GM23338 (cell line): ENCODE data around the gene MASP2. TPM values are rescaled to one million over a fixed set of nuclear protein-coding genes. Genes with fewer than 3 reads are reported as not detected.

ENCODE experiments used
- ATAC-seq: fragments of 200-7000 bp; cut with Tn5 transposase; 3 replicates; pipeline ENCODE4 v1.9.1; 2020
- DNase-seq: peaks from one replicate; pipeline ENCODE4 v3.0.0-alpha.2; 2015; ENCODE audit warnings: low spot score
- H2AFZ ChIP-seq: fragments of 200-600 bp; sonication (generic); 2 replicates; pipeline ENCODE4 v1.8.0; 2016; ENCODE audit warnings: antibody characterized with exemption, mild to moderate bottlenecking, moderate library complexity
- H3F3A ChIP-seq: fragments of 200-600 bp; sonication (generic); replicated peaks from 2 replicates; pipeline ENCODE4 v1.8.0; 2017; ENCODE audit warnings: antibody characterized with exemption, mixed run types, low read depth
- H3K27ac ChIP-seq: fragments of 200-600 bp; sonication (generic); 2 replicates; pipeline ENCODE4 v1.6.1; 2016; ENCODE audit warnings: low read depth
- H3K27me3 ChIP-seq: fragments of 200-600 bp; sonication (generic); 2 replicates; pipeline ENCODE4 v1.8.0; 2016; ENCODE audit warnings: mild to moderate bottlenecking, mixed run types, moderate library complexity; ENCODE audit not compliant: insufficient read depth
- H3K36me3 ChIP-seq: fragments of 200-600 bp; sonication (generic); 2 replicates; pipeline ENCODE4 v1.8.0; 2016; ENCODE audit warnings: mild to moderate bottlenecking; ENCODE audit not compliant: insufficient read depth
- H3K4me1 ChIP-seq: fragments of 200-600 bp; sonication (generic); 2 replicates; pipeline ENCODE4 v1.8.0; 2016; ENCODE audit warnings: mild to moderate bottlenecking, moderate library complexity; ENCODE audit not compliant: insufficient read depth
- H3K4me2 ChIP-seq: fragments of 200-600 bp; sonication (generic); 2 replicates; pipeline ENCODE4 v1.7.1; 2017; ENCODE audit warnings: mixed run types
- H3K4me3 ChIP-seq: fragments of 200-600 bp; sonication (generic); 2 replicates; pipeline ENCODE4 v1.6.1; 2016; ENCODE audit warnings: mixed run types
- H3K79me2 ChIP-seq: fragments of 200-600 bp; sonication (generic); replicated peaks from 2 replicates; pipeline ENCODE4 v1.8.0; 2017; ENCODE audit warnings: mild to moderate bottlenecking; ENCODE audit not compliant: insufficient read depth
- H3K9me2 ChIP-seq: fragments of 200-600 bp; sonication (generic); 2 replicates; pipeline ENCODE4 v1.8.0; 2017; ENCODE audit not compliant: insufficient read depth
- H4K20me1 ChIP-seq: fragments of 200-600 bp; sonication (generic); replicated peaks from 2 replicates; pipeline ENCODE4 v1.8.0; 2017; ENCODE audit warnings: mild to moderate bottlenecking; ENCODE audit not compliant: insufficient read depth
- H3K27ac Mint-ChIP-seq: 2 replicates; pipeline ENCODE4 v1.8.0; 2020; ENCODE audit warnings: inconsistent platforms, mild to moderate bottlenecking, moderate library complexity, mixed read lengths
- H3K27me3 Mint-ChIP-seq: 3 replicates; pipeline ENCODE4 v1.8.0; 2022; ENCODE audit warnings: low read depth, mild to moderate bottlenecking, moderate library complexity, mixed read lengths, inconsistent platforms; ENCODE audit not compliant: insufficient read depth, poor library complexity
- H3K36me3 Mint-ChIP-seq: 3 replicates; pipeline ENCODE4 v1.8.0; 2021; ENCODE audit warnings: low read depth, mild to moderate bottlenecking, inconsistent platforms, moderate library complexity, mixed read lengths
- H3K4me1 Mint-ChIP-seq: 3 replicates; pipeline ENCODE4 v1.8.0; 2020; ENCODE audit warnings: mild to moderate bottlenecking, inconsistent platforms, mixed read lengths
- H3K4me3 Mint-ChIP-seq: 3 replicates; pipeline ENCODE4 v1.8.0; 2021; ENCODE audit warnings: moderate library complexity, mild to moderate bottlenecking, inconsistent platforms, mixed read lengths
- H3K9me3 Mint-ChIP-seq: 3 replicates; pipeline ENCODE4 v1.8.0; 2020; ENCODE audit warnings: moderate library complexity, mild to moderate bottlenecking, inconsistent platforms, mixed read lengths
- CREB1 ChIP-seq: fragments of 250-450 bp; sonication (Bioruptor Pico); IDR thresholded peaks from 2 replicates; pipeline ENCODE4 v1.5.0; 2020; ENCODE audit warnings: low read depth, mild to moderate bottlenecking, moderate library complexity
- EZH2 ChIP-seq: fragments of 200-600 bp; sonication (generic); IDR thresholded peaks from one replicate; pipeline ENCODE4 v1.8.0; 2017; ENCODE audit warnings: antibody characterized with exemption, mild to moderate bottlenecking, low read depth; ENCODE audit not compliant: unreplicated experiment
- EZH2phosphoT487 ChIP-seq: fragments of 200-600 bp; sonication (generic); IDR thresholded peaks from one replicate; pipeline ENCODE4 v1.8.1; 2018; ENCODE audit warnings: antibody characterized with exemption; ENCODE audit not compliant: unreplicated experiment
- JUNB ChIP-seq: IDR thresholded peaks from one replicate; pipeline ENCODE4 v1.6.1; 2016; ENCODE audit warnings: antibody characterized with exemption; ENCODE audit not compliant: unreplicated experiment
- NANOG ChIP-seq: IDR thresholded peaks from 2 replicates; pipeline ENCODE4 v1.6.1; 2016; ENCODE audit warnings: antibody characterized with exemption, borderline replicate concordance
- POLR2AphosphoS5 ChIP-seq: IDR thresholded peaks from 2 replicates; pipeline ENCODE4 v1.6.1; 2016; ENCODE audit warnings: antibody characterized with exemption, low read depth
- STAT1 ChIP-seq: IDR thresholded peaks from one replicate; pipeline ENCODE4 v1.6.1; 2016; ENCODE audit warnings: antibody characterized with exemption; ENCODE audit not compliant: unreplicated experiment
- ZNF114 ChIP-seq: fragments of 250-450 bp; sonication (Bioruptor Pico); IDR thresholded peaks from 2 replicates; pipeline ENCODE4 v1.5.0; 2020; ENCODE audit warnings: mild to moderate bottlenecking, moderate library complexity
- ZNF331 ChIP-seq: fragments of 250-450 bp; sonication (Bioruptor Pico); IDR thresholded peaks from 2 replicates; pipeline ENCODE4 v1.5.0; 2020; ENCODE audit warnings: low read depth, mild to moderate bottlenecking, moderate library complexity
- polyA plus RNA-seq: library from polyadenylated mRNA; unstranded; fragments of >200 nt; fragmentation: Nextera tagmentation; extraction: Ambion mirVana; gene quantifications from 2 replicates; pipeline ENCODE4 v1.2.1, GENCODE V29; 2016
- total RNA-seq: library from RNA; depleted of rRNA; stranded (reverse); fragments of >200 nt; shearing (Covaris generic); gene quantifications from 2 replicates; pipeline ENCODE4 v1.2.3, GENCODE V29; 2014
- TF ChIP-seq, protein P1 (sequence below): IDR thresholded peaks from one replicate; pipeline ENCODE4 v1.6.1; 2018; ENCODE audit warnings: antibody characterized with exemption; ENCODE audit not compliant: unreplicated experiment
- TF ChIP-seq, protein P2 (sequence below), 2 experiments: fragments of 200-600 bp in 1 of 2; sonication (generic) in 1 of 2; conservative IDR thresholded peaks; 2 replicates each; pipeline versions ENCODE4 v1.5.1 to v1.6.1; 2016 to 2017; ENCODE audit warnings: antibody characterized with exemption in 2 of 2, low read depth in 2 of 2, mild to moderate bottlenecking in 2 of 2, moderate library complexity in 1 of 2
- TF ChIP-seq, protein P3 (sequence below): IDR thresholded peaks from 2 replicates; pipeline ENCODE4 v1.6.1; 2016; ENCODE audit warnings: antibody characterized with exemption
- TF ChIP-seq, protein P4 (sequence below): fragments of 250-450 bp; sonication (Bioruptor Pico); IDR thresholded peaks from 2 replicates; pipeline ENCODE4 v1.5.0; 2020; ENCODE audit warnings: mild to moderate bottlenecking, moderate library complexity

The MASP2 gene
- total and polyA plus RNA-seq, 2 experiments from 2014 or later = 0.71 to 1.5 TPM

DNA sequence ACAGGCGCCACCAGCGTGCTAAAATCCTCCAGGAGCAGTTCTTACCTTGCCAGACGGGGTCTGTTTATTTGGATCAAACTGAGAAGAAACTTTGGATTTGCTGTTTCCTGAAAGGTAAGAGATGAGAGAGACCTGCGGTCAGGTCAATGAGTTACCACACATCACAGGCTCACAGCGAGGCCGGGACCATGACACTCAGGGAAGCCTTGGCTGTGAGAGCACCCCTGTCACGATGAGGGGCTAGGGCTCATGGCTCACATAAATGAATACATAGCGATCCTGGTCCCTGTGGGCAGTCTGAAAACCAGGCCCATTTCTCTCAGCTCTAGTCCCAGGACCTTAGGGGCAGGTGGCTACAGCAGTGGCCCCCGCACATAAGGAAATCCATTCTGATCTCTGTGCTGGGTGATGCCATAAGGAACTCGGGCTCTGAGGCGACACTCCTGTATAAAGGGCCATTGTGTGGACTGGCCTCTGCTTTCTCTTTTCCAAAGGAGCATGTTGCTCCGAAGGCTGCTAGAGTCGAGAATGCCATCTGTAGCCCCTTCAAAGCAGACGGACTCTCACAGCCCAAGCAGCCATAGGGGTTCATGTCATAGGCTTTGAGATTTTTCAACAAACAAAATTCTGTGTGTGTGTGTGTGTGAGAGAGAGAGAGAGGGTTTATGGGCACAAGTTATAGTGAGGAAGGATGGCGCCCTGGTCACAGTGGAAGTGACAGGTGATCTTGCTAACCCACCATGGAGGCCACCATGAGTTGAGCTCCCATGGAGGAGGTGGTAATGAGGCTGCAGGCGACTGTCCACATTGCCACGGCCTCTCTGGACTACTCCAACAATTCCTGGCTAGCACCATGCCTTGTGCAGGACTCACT, 21.8 kb upstream of the MASP2 start:
- no peak overlapping the region for H3K4me3 ChIP-seq
- H3K27me3 Mint-ChIP-seq = peaks cover 4% of the 10 kb centered on the region
- no peak overlapping the region for H3K27ac Mint-ChIP-seq
- TF ChIP-seq EZH2 (no peak), CREB1 (no peak), STAT1 (no peak), JUNB (no peak), ZNF114 (no peak), EZH2phosphoT487 (no peak), NANOG (no peak), ZNF331 (no peak), POLR2AphosphoS5 (no peak)
- TF ChIP-seq, protein P1, sequence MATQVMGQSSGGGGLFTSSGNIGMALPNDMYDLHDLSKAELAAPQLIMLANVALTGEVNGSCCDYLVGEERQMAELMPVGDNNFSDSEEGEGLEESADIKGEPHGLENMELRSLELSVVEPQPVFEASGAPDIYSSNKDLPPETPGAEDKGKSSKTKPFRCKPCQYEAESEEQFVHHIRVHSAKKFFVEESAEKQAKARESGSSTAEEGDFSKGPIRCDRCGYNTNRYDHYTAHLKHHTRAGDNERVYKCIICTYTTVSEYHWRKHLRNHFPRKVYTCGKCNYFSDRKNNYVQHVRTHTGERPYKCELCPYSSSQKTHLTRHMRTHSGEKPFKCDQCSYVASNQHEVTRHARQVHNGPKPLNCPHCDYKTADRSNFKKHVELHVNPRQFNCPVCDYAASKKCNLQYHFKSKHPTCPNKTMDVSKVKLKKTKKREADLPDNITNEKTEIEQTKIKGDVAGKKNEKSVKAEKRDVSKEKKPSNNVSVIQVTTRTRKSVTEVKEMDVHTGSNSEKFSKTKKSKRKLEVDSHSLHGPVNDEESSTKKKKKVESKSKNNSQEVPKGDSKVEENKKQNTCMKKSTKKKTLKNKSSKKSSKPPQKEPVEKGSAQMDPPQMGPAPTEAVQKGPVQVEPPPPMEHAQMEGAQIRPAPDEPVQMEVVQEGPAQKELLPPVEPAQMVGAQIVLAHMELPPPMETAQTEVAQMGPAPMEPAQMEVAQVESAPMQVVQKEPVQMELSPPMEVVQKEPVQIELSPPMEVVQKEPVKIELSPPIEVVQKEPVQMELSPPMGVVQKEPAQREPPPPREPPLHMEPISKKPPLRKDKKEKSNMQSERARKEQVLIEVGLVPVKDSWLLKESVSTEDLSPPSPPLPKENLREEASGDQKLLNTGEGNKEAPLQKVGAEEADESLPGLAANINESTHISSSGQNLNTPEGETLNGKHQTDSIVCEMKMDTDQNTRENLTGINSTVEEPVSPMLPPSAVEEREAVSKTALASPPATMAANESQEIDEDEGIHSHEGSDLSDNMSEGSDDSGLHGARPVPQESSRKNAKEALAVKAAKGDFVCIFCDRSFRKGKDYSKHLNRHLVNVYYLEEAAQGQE = no peak
- TF ChIP-seq, protein P2, sequence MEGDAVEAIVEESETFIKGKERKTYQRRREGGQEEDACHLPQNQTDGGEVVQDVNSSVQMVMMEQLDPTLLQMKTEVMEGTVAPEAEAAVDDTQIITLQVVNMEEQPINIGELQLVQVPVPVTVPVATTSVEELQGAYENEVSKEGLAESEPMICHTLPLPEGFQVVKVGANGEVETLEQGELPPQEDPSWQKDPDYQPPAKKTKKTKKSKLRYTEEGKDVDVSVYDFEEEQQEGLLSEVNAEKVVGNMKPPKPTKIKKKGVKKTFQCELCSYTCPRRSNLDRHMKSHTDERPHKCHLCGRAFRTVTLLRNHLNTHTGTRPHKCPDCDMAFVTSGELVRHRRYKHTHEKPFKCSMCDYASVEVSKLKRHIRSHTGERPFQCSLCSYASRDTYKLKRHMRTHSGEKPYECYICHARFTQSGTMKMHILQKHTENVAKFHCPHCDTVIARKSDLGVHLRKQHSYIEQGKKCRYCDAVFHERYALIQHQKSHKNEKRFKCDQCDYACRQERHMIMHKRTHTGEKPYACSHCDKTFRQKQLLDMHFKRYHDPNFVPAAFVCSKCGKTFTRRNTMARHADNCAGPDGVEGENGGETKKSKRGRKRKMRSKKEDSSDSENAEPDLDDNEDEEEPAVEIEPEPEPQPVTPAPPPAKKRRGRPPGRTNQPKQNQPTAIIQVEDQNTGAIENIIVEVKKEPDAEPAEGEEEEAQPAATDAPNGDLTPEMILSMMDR (conservative IDR thresholded peaks at IDR 0.05; ENCODE audit: low read depth in 2 of 2) = no peak
- TF ChIP-seq, protein P3, sequence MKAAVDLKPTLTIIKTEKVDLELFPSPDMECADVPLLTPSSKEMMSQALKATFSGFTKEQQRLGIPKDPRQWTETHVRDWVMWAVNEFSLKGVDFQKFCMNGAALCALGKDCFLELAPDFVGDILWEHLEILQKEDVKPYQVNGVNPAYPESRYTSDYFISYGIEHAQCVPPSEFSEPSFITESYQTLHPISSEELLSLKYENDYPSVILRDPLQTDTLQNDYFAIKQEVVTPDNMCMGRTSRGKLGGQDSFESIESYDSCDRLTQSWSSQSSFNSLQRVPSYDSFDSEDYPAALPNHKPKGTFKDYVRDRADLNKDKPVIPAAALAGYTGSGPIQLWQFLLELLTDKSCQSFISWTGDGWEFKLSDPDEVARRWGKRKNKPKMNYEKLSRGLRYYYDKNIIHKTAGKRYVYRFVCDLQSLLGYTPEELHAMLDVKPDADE = no peak
- TF ChIP-seq, protein P4, sequence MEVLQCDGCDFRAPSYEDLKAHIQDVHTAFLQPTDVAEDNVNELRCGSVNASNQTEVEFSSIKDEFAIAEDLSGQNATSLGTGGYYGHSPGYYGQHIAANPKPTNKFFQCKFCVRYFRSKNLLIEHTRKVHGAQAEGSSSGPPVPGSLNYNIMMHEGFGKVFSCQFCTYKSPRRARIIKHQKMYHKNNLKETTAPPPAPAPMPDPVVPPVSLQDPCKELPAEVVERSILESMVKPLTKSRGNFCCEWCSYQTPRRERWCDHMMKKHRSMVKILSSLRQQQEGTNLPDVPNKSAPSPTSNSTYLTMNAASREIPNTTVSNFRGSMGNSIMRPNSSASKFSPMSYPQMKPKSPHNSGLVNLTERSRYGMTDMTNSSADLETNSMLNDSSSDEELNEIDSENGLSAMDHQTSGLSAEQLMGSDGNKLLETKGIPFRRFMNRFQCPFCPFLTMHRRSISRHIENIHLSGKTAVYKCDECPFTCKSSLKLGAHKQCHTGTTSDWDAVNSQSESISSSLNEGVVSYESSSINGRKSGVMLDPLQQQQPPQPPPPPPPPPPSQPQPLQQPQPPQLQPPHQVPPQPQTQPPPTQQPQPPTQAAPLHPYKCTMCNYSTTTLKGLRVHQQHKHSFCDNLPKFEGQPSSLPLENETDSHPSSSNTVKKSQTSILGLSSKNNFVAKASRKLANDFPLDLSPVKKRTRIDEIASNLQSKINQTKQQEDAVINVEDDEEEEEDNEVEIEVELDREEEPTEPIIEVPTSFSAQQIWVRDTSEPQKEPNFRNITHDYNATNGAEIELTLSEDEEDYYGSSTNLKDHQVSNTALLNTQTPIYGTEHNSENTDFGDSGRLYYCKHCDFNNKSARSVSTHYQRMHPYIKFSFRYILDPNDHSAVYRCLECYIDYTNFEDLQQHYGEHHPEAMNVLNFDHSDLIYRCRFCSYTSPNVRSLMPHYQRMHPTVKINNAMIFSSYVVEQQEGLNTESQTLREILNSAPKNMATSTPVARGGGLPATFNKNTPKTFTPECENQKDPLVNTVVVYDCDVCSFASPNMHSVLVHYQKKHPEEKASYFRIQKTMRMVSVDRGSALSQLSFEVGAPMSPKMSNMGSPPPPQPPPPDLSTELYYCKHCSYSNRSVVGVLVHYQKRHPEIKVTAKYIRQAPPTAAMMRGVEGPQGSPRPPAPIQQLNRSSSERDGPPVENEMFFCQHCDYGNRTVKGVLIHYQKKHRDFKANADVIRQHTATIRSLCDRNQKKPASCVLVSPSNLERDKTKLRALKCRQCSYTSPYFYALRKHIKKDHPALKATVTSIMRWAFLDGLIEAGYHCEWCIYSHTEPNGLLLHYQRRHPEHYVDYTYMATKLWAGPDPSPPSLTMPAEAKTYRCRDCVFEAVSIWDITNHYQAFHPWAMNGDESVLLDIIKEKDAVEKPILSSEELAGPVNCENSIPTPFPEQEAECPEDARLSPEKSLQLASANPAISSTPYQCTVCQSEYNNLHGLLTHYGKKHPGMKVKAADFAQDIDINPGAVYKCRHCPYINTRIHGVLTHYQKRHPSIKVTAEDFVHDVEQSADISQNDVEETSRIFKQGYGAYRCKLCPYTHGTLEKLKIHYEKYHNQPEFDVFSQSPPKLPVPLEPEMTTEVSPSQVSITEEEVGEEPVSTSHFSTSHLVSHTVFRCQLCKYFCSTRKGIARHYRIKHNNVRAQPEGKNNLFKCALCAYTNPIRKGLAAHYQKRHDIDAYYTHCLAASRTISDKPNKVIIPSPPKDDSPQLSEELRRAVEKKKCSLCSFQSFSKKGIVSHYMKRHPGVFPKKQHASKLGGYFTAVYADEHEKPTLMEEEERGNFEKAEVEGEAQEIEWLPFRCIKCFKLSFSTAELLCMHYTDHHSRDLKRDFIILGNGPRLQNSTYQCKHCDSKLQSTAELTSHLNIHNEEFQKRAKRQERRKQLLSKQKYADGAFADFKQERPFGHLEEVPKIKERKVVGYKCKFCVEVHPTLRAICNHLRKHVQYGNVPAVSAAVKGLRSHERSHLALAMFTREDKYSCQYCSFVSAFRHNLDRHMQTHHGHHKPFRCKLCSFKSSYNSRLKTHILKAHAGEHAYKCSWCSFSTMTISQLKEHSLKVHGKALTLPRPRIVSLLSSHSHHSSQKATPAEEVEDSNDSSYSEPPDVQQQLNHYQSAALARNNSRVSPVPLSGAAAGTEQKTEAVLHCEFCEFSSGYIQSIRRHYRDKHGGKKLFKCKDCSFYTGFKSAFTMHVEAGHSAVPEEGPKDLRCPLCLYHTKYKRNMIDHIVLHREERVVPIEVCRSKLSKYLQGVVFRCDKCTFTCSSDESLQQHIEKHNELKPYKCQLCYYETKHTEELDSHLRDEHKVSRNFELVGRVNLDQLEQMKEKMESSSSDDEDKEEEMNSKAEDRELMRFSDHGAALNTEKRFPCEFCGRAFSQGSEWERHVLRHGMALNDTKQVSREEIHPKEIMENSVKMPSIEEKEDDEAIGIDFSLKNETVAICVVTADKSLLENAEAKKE (CRISPR knock-in tag) = no peak
- peaks cover 17% of the 10 kb centered on the region for H3F3A ChIP-seq
- peaks cover 47% of the 10 kb centered on the region for H3K36me3 ChIP-seq
- H3K4me1 Mint-ChIP-seq = peaks cover 6% of the 10 kb centered on the region; the same call in 2 of the 3 replicates
- H4K20me1 ChIP-seq = peaks cover 9% of the 10 kb centered on the region; the same call in 1 of the 2 replicates
- no peaks in the 10 kb centered on the region for H3K79me2 ChIP-seq
- H2AFZ ChIP-seq = no peak overlapping the region
- H3K36me3 Mint-ChIP-seq = peaks cover 82% of the 10 kb centered on the region
- H3K4me1 ChIP-seq = no peaks in the 10 kb centered on the region
- no peaks in the 10 kb centered on the region for H3K27me3 ChIP-seq
- H3K27ac ChIP-seq = no peak overlapping the region
- ATAC-seq = no peak
- H3K4me2 ChIP-seq = no peak overlapping the region
- DNase-seq = no peak
- no peaks in the 10 kb centered on the region for H3K9me2 ChIP-seq
- H3K9me3 Mint-ChIP-seq = no peaks in the 10 kb centered on the region
- H3K4me3 Mint-ChIP-seq = no peak overlapping the region
